Ovary (tissue), 3 donors: ENCODE data around the gene MMP25.

Experiments
- POLR2A ChIP-seq: fragments of 450-650 bp; IDR thresholded peaks from one replicate; pipeline ENCODE4 v1.6.1; 2017; ENCODE audit warnings: antibody characterized with exemption, mild to moderate bottlenecking, moderate library complexity
- TF ChIP-seq, protein P1 (sequence below), 3 donors: fragments of 450-650 bp in 2 of 3; fragments of 200-600 bp in 1 of 3; IDR thresholded peaks; one replicate each; pipeline versions ENCODE4 v1.5.1 to v1.8.0; 2016 to 2022; ENCODE audit warnings: antibody characterized with exemption in 3 of 3, mild to moderate bottlenecking in 1 of 3
- donor health status: DM: no; HTN: no; CAD: no.

DNA sequence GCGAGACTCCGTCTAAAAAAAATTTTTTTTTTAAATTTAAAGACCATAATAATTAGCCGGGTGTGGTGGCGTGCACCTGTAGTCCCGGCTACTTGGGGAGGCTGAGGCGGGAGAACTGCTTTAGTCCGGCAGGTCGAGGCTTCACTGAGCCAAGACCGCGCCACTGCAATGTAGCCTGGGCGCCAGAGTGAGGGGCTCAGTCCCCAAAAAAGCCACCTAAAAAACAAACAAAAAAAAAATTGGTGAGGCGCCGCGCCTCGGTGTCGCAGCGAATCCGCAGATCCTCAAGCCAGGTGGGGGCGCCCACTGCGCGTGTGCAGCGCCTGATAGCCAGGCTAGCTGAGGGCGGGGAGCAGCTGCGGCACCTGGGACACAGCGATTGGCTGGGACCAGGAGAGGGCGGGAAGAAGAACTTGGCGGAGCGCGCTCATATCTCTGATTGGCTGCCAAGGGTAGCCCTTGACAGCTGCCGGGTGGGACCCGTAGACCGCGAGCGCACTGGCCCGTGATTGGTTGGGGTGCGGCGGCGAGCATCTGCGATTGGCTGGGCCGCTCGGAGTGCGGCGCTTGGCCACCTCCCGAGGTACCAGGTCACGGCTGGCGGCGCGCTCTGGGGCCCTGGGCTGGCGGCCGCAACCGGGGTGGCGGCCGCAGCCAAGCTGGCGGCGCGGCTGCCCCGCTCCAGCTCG is 42.6 kb upstream of the MMP25 start:
- TF ChIP-seq, protein P1, sequence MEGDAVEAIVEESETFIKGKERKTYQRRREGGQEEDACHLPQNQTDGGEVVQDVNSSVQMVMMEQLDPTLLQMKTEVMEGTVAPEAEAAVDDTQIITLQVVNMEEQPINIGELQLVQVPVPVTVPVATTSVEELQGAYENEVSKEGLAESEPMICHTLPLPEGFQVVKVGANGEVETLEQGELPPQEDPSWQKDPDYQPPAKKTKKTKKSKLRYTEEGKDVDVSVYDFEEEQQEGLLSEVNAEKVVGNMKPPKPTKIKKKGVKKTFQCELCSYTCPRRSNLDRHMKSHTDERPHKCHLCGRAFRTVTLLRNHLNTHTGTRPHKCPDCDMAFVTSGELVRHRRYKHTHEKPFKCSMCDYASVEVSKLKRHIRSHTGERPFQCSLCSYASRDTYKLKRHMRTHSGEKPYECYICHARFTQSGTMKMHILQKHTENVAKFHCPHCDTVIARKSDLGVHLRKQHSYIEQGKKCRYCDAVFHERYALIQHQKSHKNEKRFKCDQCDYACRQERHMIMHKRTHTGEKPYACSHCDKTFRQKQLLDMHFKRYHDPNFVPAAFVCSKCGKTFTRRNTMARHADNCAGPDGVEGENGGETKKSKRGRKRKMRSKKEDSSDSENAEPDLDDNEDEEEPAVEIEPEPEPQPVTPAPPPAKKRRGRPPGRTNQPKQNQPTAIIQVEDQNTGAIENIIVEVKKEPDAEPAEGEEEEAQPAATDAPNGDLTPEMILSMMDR (IDR thresholded peaks at IDR 0.05): peak in 1 of 3 donors; percentile 52
- no peak for TF ChIP-seq POLR2A
